Natural killer cell (primary cell): ENCODE measurements around the gene PIP5K1B. TPM values are rescaled to one million over a fixed set of nuclear protein-coding genes. Genes with fewer than 3 reads are reported as not detected.

Source experiments
- ATAC-seq, 3 donors: fragments of 150-1000 bp in 2 of 3; fragments of 200-7000 bp in 1 of 3; cut with Tn5 transposase; 1 replicate in 1 of 3; 2 replicates in 2 of 3; pipeline ENCODE4 v1.10.0; 2021; ENCODE audit warnings: mild to moderate bottlenecking in 2 of 3, moderate library complexity in 2 of 3
- DNase-seq, 2 donors: peaks; one replicate each; pipeline versions ENCODE4 v3.0.0 to v3.0.0-alpha.2; 2013 to 2021; ENCODE audit warnings: mixed read lengths in 1 of 2
- H3K27ac ChIP-seq: one replicate; pipeline ENCODE4 v1.5.1; 2013; ENCODE audit warnings: mild to moderate bottlenecking, low read length
- H3K27me3 ChIP-seq: one replicate; pipeline ENCODE4 v1.6.1; 2013; ENCODE audit warnings: low read length; ENCODE audit not compliant: control insufficient read depth, insufficient read depth
- H3K36me3 ChIP-seq: one replicate; pipeline ENCODE4 v1.6.1; 2013; ENCODE audit warnings: low read length; ENCODE audit not compliant: control insufficient read depth, insufficient read depth
- H3K4me1 ChIP-seq: one replicate; pipeline ENCODE4 v1.6.1; 2013; ENCODE audit warnings: low read length; ENCODE audit not compliant: control insufficient read depth, insufficient read depth
- H3K4me3 ChIP-seq: one replicate; pipeline ENCODE4 v1.5.1; 2013; ENCODE audit warnings: low read length
- H3K9me3 ChIP-seq: one replicate; pipeline ENCODE4 v1.6.1; 2013; ENCODE audit warnings: low read length; ENCODE audit not compliant: control insufficient read depth, insufficient read depth
- H3K27ac Mint-ChIP-seq, 2 donors: one replicate each; pipeline ENCODE4 v1.8.0; 2022; ENCODE audit warnings: mild to moderate bottlenecking in 2 of 2, mixed read lengths in 2 of 2, moderate library complexity in 1 of 2
- H3K27me3 Mint-ChIP-seq, 2 donors: one replicate each; pipeline ENCODE4 v1.8.0; 2022; ENCODE audit warnings: low read depth in 2 of 2, mixed read lengths in 2 of 2
- H3K36me3 Mint-ChIP-seq: one replicate; pipeline ENCODE4 v1.8.0; 2022; ENCODE audit warnings: mixed read lengths
- H3K4me1 Mint-ChIP-seq, 2 donors: one replicate each; pipeline ENCODE4 v1.8.0; 2022; ENCODE audit warnings: mixed read lengths in 2 of 2
- H3K4me3 Mint-ChIP-seq: one replicate; pipeline ENCODE4 v1.8.0; 2022; ENCODE audit warnings: mild to moderate bottlenecking, moderate library complexity, mixed read lengths
- H3K9me3 Mint-ChIP-seq, 2 donors: one replicate each; pipeline ENCODE4 v1.8.0; 2022; ENCODE audit warnings: mixed read lengths in 2 of 2
- WGBS: methylation state at CpG from one replicate; pipeline ENCODE4 v1.1.7; 2013; ENCODE audit warnings: missing lambda C conversion rate; ENCODE audit not compliant: insufficient coverage; 5-methylcytosine and 5-hydroxymethylcytosine counted together
- intact Hi-C: fragments of 100-400 bp; cut with micrococcal nuclease; formaldehyde crosslinking; loops from one replicate; pipeline ENCODE4 v1.14.2; 2022
- total RNA-seq, 4 donors: library from RNA; stranded (reverse); fragments of 120-200 nt in 1 of 4; gene quantifications; one replicate each; pipeline versions ENCODE4 v1.2.3 to v1.2.4, GENCODE V29; 2013 to 2022
- TF ChIP-seq, protein P1 (sequence below): fragments of 200-600 bp; IDR thresholded peaks from one replicate; pipeline ENCODE4 v1.8.0; 2022; ENCODE audit warnings: antibody characterized with exemption

The PIP5K1B gene
- total RNA-seq, 3 donors from 2014 or later (not counting 1 experiment from before 2014, with no cell fraction given), result 0.73 to 3.4 (median 1.3) TPM

DNA sequence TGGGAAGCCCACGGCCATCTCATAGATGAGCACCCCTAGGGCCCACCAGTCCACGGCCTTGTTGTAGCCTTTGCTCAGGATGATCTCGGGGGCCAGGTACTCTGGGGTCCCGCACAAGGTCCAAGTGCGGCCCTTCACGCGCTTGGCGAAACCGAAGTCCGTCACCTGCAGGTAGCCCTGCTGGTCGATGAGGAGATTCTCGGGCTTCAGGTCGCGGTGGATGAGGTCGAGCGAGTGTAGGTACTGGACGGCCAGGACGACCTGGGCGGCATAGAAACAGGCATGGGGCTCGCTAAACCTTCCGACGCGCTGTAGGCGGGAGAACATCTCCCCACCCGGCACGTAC, 308.3 kb downstream of the PIP5K1B start:
- H3K27me3 Mint-ChIP-seq, result peaks cover 0 to 23% of the 10 kb centered on the region in 2 donors
- no peaks in the 10 kb centered on the region for H3K36me3 Mint-ChIP-seq
- Histone ChIP-seq H3K27ac (no peak overlapping the region), H3K36me3 (no peaks in the 10 kb centered on the region), H3K4me1 (peaks cover 11% of the 10 kb centered on the region), H3K9me3 (no peaks in the 10 kb centered on the region), H3K4me3 (no peak overlapping the region), H3K27me3 (no peaks in the 10 kb centered on the region)
- intact Hi-C loops, result no loop called here
- TF ChIP-seq, protein P1, sequence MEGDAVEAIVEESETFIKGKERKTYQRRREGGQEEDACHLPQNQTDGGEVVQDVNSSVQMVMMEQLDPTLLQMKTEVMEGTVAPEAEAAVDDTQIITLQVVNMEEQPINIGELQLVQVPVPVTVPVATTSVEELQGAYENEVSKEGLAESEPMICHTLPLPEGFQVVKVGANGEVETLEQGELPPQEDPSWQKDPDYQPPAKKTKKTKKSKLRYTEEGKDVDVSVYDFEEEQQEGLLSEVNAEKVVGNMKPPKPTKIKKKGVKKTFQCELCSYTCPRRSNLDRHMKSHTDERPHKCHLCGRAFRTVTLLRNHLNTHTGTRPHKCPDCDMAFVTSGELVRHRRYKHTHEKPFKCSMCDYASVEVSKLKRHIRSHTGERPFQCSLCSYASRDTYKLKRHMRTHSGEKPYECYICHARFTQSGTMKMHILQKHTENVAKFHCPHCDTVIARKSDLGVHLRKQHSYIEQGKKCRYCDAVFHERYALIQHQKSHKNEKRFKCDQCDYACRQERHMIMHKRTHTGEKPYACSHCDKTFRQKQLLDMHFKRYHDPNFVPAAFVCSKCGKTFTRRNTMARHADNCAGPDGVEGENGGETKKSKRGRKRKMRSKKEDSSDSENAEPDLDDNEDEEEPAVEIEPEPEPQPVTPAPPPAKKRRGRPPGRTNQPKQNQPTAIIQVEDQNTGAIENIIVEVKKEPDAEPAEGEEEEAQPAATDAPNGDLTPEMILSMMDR, result no peak
- WGBS, result 88% methylated on average over 26 of the region's 26 CpGs
- no peak for ATAC-seq
- no peak for DNase-seq
- H3K27ac Mint-ChIP-seq, result no peak overlapping the region
- H3K4me3 Mint-ChIP-seq, result no peak overlapping the region
- H3K4me1 Mint-ChIP-seq, result peaks cover 6 to 14% of the 10 kb centered on the region in 2 donors
- no peaks in the 10 kb centered on the region for H3K9me3 Mint-ChIP-seq

DNA sequence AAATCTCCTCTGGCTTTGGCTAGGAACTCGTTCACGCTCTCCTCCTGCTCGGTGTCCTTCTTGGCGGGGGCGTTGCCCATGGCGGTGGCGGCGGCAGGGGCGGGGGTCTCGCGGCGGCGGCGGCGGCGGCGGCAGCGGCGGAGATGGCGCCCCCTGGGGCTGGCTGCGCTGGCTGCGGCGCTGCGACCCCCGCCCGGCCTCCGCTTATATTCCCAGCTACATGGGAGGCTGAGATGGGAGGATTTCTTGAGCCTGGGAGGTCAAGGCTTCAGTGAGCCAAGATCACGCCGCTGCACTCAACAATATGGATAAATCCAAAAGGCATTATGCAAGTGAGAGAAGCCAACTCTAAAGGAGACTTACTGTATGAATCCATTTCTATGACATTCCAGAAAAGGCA, 309.0 kb downstream of the PIP5K1B start, which contains the start of gene PRKACG:
TSS of gene PRKACG (minus strand) at position 101 of the 400 bp plus-strand sequence. CDS start at position 80, 21 bp downstream.
- no peaks in the 10 kb centered on the region for H3K27me3 ChIP-seq
- H3K4me3 ChIP-seq, result no peak within 1 kb of the TSS
- no peaks in the 10 kb centered on the region for H3K9me3 Mint-ChIP-seq
- H3K4me3 Mint-ChIP-seq, result no peak within 1 kb of the TSS
- no peaks in the 10 kb centered on the region for H3K36me3 ChIP-seq
- peaks cover 12% of the 10 kb centered on the region for H3K4me1 ChIP-seq
- H3K27ac ChIP-seq, result no peak within 1 kb of the TSS
- intact Hi-C loops, result no loop called here
- no peak within 1 kb of the TSS for H3K27ac Mint-ChIP-seq
- peaks cover 6 to 17% of the 10 kb centered on the region in 2 donors for H3K4me1 Mint-ChIP-seq
- H3K36me3 Mint-ChIP-seq, result no peaks in the 10 kb centered on the region
- DNase-seq (no peak), ATAC-seq (no peak)
- TF ChIP-seq, protein P1, result no peak
- H3K9me3 ChIP-seq, result no peaks in the 10 kb centered on the region
- peaks cover 0 to 23% of the 10 kb centered on the region in 2 donors for H3K27me3 Mint-ChIP-seq
- 98% methylated on average over 29 of the region's 29 CpGs for WGBS

DNA sequence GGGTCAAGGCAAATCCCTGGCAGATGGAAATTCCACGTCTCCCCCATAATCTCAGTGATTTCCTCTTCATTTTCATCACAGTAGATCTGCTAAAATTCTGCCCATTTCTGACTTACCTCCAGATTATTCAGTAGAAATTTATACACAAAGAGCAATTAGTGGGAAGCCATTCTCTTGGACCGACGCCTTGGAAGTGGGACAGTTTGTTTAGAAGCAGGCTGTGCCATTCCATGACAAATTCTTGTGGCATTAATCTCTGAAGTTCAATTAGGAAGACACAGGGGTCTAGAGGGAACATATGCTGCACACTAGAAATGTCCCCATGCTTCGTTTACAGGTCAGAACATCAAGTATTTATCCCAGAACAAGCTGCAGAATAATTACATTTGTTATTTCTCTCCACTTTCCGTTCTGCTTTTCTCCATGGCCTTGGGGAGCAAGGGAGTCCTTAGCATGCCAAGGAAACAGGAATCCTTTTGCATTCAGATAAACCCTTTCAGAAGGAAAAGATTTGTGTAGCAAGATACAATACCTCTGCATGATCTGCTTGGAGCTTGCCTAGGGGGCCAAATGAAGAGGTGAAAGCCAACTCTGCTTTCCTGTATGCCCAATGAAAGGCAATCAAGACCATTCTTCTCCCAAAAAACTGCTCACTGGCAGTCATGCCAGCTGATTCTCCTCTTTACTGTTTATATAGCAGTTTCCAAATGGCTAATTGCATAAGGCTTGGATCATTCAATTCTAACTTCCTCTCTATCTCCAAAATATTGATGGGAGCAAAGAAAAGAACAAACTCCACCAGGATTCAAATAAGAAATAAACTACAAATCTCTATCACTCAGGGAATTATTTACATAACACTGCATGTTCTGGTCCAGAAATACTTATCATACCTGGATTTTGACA, 311.4 kb downstream of the PIP5K1B start:
- Histone ChIP-seq H3K4me3 (no peak overlapping the region), H3K4me1 (peaks cover 28% of the 10 kb centered on the region), H3K36me3 (no peaks in the 10 kb centered on the region), H3K9me3 (no peaks in the 10 kb centered on the region), H3K27ac (no peak overlapping the region), H3K27me3 (no peaks in the 10 kb centered on the region)
- TF ChIP-seq, protein P1, result no peak
- Mint-ChIP-seq H3K4me1 (peaks cover 26 to 41% of the 10 kb centered on the region in 2 donors), H3K27me3 (peaks cover 0 to 20% of the 10 kb centered on the region in 2 donors), H3K4me3 (no peak overlapping the region), H3K36me3 (no peaks in the 10 kb centered on the region), H3K27ac (no peak overlapping the region), H3K9me3 (no peaks in the 10 kb centered on the region)
- WGBS, result 94% methylated on average over 5 of the region's 5 CpGs
- intact Hi-C loops, result no loop called here
- DNase-seq, result no peak
- no peak for ATAC-seq
